HG03354 (cell line): ENCODE results near the gene PNN.

ENCODE experiments used
- ATAC-seq: cut with Tn5 transposase; IDR thresholded peaks from one replicate; pipeline ENCODE4 v1.9.1; 2021; ENCODE audit warnings: mild to moderate bottlenecking; ENCODE audit not compliant: unreplicated experiment, poor library complexity, severe bottlenecking

Gene PNN

GRCh38 chr14:39228044-39228443 is 53.0 kb downstream of the PNN start:
- ATAC-seq = no peak

DNA sequence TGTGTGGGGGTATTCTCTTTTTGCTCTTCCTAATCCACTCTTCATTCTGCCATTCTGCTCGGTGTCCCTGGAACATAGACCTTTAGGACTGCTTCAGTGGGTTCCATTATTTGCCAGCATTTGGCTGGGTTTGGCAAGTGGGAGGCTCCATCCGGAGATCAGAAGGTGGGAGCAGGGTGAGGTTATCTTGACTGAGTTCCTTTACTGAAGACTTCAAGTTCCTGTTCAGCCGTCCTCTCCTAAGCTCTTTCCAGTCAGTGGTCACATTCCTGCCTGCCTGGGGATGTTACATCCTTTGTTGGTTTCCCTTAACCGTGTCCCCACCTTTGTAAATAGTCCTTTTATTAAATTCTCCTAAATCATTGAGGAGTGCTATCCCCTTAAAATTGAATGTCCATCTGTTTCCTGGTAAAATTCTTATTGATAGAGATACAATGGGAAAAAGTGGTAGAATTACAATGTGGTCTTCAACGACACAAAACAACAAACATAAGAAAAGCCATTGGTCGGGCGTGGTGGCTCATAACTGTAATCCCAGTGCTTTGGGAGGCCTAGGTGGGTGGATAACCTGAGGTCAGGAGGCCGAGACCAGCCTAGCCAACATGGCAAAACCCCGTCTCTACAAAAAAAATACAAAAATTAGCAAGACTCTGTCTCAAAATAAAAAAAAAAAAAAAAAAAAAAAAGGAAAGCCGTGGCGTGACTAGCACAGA is 53.6 kb downstream of the PNN start:
- ATAC-seq = no peak

GRCh38 chr14:39229222-39229543 is 54.1 kb downstream of the PNN start:
- peak; percentile 75 for ATAC-seq

- peak; percentile 13 for ATAC-seq
Measured at GRCh38 chr14:39229601-39230110, 54.6 kb downstream of the PNN start.

- no peak for ATAC-seq
Measured at GRCh38 chr14:39230416-39231035, 55.5 kb downstream of the PNN start.

GRCh38 chr14:39231751-39232553 is 56.9 kb downstream of the PNN start:
- ATAC-seq = peak; percentile 63
